DOHH2 (cell line): ENCODE data around the gene SLC43A2.
A peak's percentile ranks its signal among the peaks of the same experiment; 100 is the strongest.

Source experiments
- H3F3A ChIP-seq: fragments of 200-600 bp; sonication (generic), shearing (Covaris generic); 2 replicates; pipeline ENCODE4 v1.6.0; 2016; ENCODE audit warnings: antibody characterized with exemption, mild to moderate bottlenecking; ENCODE audit not compliant: control insufficient read depth, insufficient read depth
- H3K27ac ChIP-seq: fragments of 200-600 bp; sonication (generic); 2 replicates; pipeline ENCODE4 v1.5.1; 2014; ENCODE audit warnings: low read depth, mild to moderate bottlenecking, low read length, moderate library complexity
- H3K27me3 ChIP-seq: fragments of 200-600 bp; sonication (generic); 2 replicates; pipeline ENCODE4 v1.6.1; 2014; ENCODE audit warnings: mild to moderate bottlenecking, low read length, mixed read lengths; ENCODE audit not compliant: control insufficient read depth
- H3K36me3 ChIP-seq: fragments of 200-600 bp; sonication (generic); 2 replicates; pipeline ENCODE4 v1.6.1; 2014; ENCODE audit warnings: mild to moderate bottlenecking, low read length, moderate library complexity, mixed read lengths; ENCODE audit not compliant: control insufficient read depth
- H3K4me1 ChIP-seq: fragments of 200-600 bp; sonication (generic); 2 replicates; pipeline ENCODE4 v1.6.1; 2014; ENCODE audit warnings: mild to moderate bottlenecking, low read length, mixed read lengths; ENCODE audit not compliant: control insufficient read depth
- H3K4me2 ChIP-seq: fragments of 200-600 bp; sonication (generic); 2 replicates; pipeline ENCODE4 v1.6.0; 2014; ENCODE audit warnings: mild to moderate bottlenecking, low read length, moderate library complexity
- H3K4me3 ChIP-seq: fragments of 200-600 bp; sonication (generic); 2 replicates; pipeline ENCODE4 v1.5.1; 2014; ENCODE audit warnings: mild to moderate bottlenecking, low read length, mixed read lengths
- H3K79me2 ChIP-seq: fragments of 200-600 bp; sonication (generic); 2 replicates; pipeline ENCODE4 v1.6.1; 2014; ENCODE audit warnings: mild to moderate bottlenecking, low read length, mixed read lengths; ENCODE audit not compliant: control insufficient read depth
- H3K9me2 ChIP-seq: fragments of 200-600 bp; sonication (generic); replicated peaks from 2 replicates; pipeline ENCODE4 v1.6.1; 2014; ENCODE audit warnings: mild to moderate bottlenecking, low read length, mixed read lengths; ENCODE audit not compliant: control insufficient read depth
- H3K9me3 ChIP-seq: fragments of 200-600 bp; sonication (generic); 2 replicates; pipeline ENCODE4 v1.6.1; 2014; ENCODE audit warnings: antibody characterized with exemption, low read length, mixed read lengths; ENCODE audit not compliant: control insufficient read depth, insufficient read depth
- H4K20me1 ChIP-seq: fragments of 200-600 bp; sonication (generic); 2 replicates; pipeline ENCODE4 v1.6.0; 2014; ENCODE audit warnings: low read depth, mild to moderate bottlenecking, antibody characterized with exemption, low read length, moderate library complexity; ENCODE audit not compliant: control insufficient read depth, insufficient read depth
- CTCF ChIP-seq: fragments of 200-600 bp; sonication (generic); IDR thresholded peaks from one replicate; pipeline ENCODE4 v1.5.1; 2014; ENCODE audit warnings: antibody characterized with exemption, mild to moderate bottlenecking, low read depth, low read length; ENCODE audit not compliant: poor library complexity, severe bottlenecking
- EZH2phosphoT487 ChIP-seq: fragments of 200-600 bp; sonication (generic); IDR thresholded peaks from 2 replicates; pipeline ENCODE4 v1.6.1; 2017; ENCODE audit warnings: borderline replicate concordance, mild to moderate bottlenecking, antibody characterized with exemption, low read length, moderate library complexity, mixed read lengths

Gene SLC43A2

GRCh38 chr17:1535737-1536136 is 92.9 kb downstream of the SLC43A2 start:
- H3K36me3 ChIP-seq, result peaks cover 74% of the 10 kb centered on the region
- peaks cover 14% of the 10 kb centered on the region for H3K4me1 ChIP-seq
- no peak overlapping the region for H3K4me3 ChIP-seq

GRCh38 chr17:1533661-1534325 is 94.8 kb downstream of the SLC43A2 start:
- Histone ChIP-seq H3K27me3 (no peaks in the 10 kb centered on the region), H3K9me3 (no peaks in the 10 kb centered on the region), H3K4me2 (no peak overlapping the region), H3K27ac (no peak overlapping the region), H3F3A (peaks cover 3% of the 10 kb centered on the region; the same call in 1 of the 2 replicates), H3K4me3 (no peak overlapping the region), H3K4me1 (peaks cover 31% of the 10 kb centered on the region), H3K79me2 (no peaks in the 10 kb centered on the region; the same call in 1 of the 2 replicates), H3K9me2 (no peaks in the 10 kb centered on the region), H3K36me3 (peaks cover 62% of the 10 kb centered on the region), H4K20me1 (no peaks in the 10 kb centered on the region)
- TF ChIP-seq CTCF (no peak), EZH2phosphoT487 (no peak)

More at GRCh38 chr17:1535737-1536136, 92.9 kb downstream of the SLC43A2 start:
- Histone ChIP-seq H3F3A (peaks cover 3% of the 10 kb centered on the region; the same call in 1 of the 2 replicates), H3K27me3 (no peaks in the 10 kb centered on the region), H3K4me2 (no peak overlapping the region), H4K20me1 (0 out of 2 replicates have a peak, but pooled peaks cover 2% of the 10 kb centered on the region), H3K79me2 (no peaks in the 10 kb centered on the region; the same call in 1 of the 2 replicates), H3K9me3 (no peaks in the 10 kb centered on the region), H3K27ac (no peak overlapping the region), H3K9me2 (no peaks in the 10 kb centered on the region)
- TF ChIP-seq EZH2phosphoT487 (no peak), CTCF (no peak)

GRCh38 chr17:1532836-1533602 is 95.6 kb downstream of the SLC43A2 start:
- TF ChIP-seq EZH2phosphoT487, result no peak
- TF ChIP-seq CTCF, result peak; percentile 71

More at GRCh38 chr17:1532836-1533602, 95.6 kb downstream of the SLC43A2 start:
- H3K27ac ChIP-seq, result no peak overlapping the region
- H3K4me1 ChIP-seq, result peaks cover 31% of the 10 kb centered on the region
- H3K79me2 ChIP-seq, result no peaks in the 10 kb centered on the region; the same call in 1 of the 2 replicates
- no peak overlapping the region for H3K4me3 ChIP-seq
- no peaks in the 10 kb centered on the region for H3K9me3 ChIP-seq
- H3K9me2 ChIP-seq, result no peaks in the 10 kb centered on the region
- no peak overlapping the region for H3K4me2 ChIP-seq
- peaks cover 62% of the 10 kb centered on the region for H3K36me3 ChIP-seq
- H4K20me1 ChIP-seq, result no peaks in the 10 kb centered on the region
- no peaks in the 10 kb centered on the region for H3K27me3 ChIP-seq
- H3F3A ChIP-seq, result peaks cover 3% of the 10 kb centered on the region; the same call in 1 of the 2 replicates
